Activated B cell treated with CpG ODN at 0.5 μM for 24 hours (primary cell): Measurements from ENCODE around the gene TMEM125. TPM values are rescaled to one million over a fixed set of nuclear protein-coding genes. Genes with fewer than 3 reads are reported as not detected.

Experiments used
- ATAC-seq: fragments of 200-7000 bp; cut with Tn5 transposase; one replicate; pipeline ENCODE4 v1.10.0; 2021; ENCODE audit warnings: low read depth, mild to moderate bottlenecking, moderate library complexity
- CTCF ChIA-PET: fragments of 350-600 bp; sonication (Branson Sonifier 250); formaldehyde crosslinking; loops from one replicate; lab custom pipeline; 2021; ENCODE audit warnings: antibody characterized with exemption; lab: Charles Lee
- POLR2A ChIA-PET: fragments of 350-600 bp; sonication (Branson Sonifier 250); formaldehyde crosslinking; loops from one replicate; lab custom pipeline; 2021; ENCODE audit warnings: antibody characterized with exemption; lab: Charles Lee
- DNase-seq: peaks from one replicate; pipeline ENCODE4 v3.0.0; 2022
- H3K27ac Mint-ChIP-seq: one replicate; pipeline ENCODE4 v1.8.0; 2020; ENCODE audit warnings: mixed read lengths
- H3K27me3 Mint-ChIP-seq: one replicate; pipeline ENCODE4 v1.8.0; 2021; ENCODE audit warnings: mixed read lengths
- H3K36me3 Mint-ChIP-seq: one replicate; pipeline ENCODE4 v1.8.0; 2021; ENCODE audit warnings: low read depth, mixed read lengths
- H3K4me1 Mint-ChIP-seq: one replicate; pipeline ENCODE4 v1.8.0; 2021; ENCODE audit warnings: mixed read lengths
- H3K4me3 Mint-ChIP-seq: one replicate; pipeline ENCODE4 v1.8.0; 2020; ENCODE audit warnings: mild to moderate bottlenecking, mixed read lengths
- H3K9me3 Mint-ChIP-seq: one replicate; pipeline ENCODE4 v1.8.0; 2020; ENCODE audit warnings: mixed read lengths
- intact Hi-C: fragments of 100-400 bp; cut with micrococcal nuclease; formaldehyde crosslinking; loops from one replicate; pipeline ENCODE4 v1.15.1; 2024
- total RNA-seq: library from RNA; stranded (reverse); gene quantifications from 2 replicates; pipeline ENCODE4 v1.2.3, GENCODE V29; 2022
- TF ChIP-seq, protein P1 (sequence below): fragments of 200-600 bp; IDR thresholded peaks from one replicate; pipeline ENCODE4 v1.8.0; 2022; ENCODE audit warnings: antibody characterized with exemption, mild to moderate bottlenecking

Gene TMEM125
- total RNA-seq, 1 donor from 2014 or later = not detected

DNA sequence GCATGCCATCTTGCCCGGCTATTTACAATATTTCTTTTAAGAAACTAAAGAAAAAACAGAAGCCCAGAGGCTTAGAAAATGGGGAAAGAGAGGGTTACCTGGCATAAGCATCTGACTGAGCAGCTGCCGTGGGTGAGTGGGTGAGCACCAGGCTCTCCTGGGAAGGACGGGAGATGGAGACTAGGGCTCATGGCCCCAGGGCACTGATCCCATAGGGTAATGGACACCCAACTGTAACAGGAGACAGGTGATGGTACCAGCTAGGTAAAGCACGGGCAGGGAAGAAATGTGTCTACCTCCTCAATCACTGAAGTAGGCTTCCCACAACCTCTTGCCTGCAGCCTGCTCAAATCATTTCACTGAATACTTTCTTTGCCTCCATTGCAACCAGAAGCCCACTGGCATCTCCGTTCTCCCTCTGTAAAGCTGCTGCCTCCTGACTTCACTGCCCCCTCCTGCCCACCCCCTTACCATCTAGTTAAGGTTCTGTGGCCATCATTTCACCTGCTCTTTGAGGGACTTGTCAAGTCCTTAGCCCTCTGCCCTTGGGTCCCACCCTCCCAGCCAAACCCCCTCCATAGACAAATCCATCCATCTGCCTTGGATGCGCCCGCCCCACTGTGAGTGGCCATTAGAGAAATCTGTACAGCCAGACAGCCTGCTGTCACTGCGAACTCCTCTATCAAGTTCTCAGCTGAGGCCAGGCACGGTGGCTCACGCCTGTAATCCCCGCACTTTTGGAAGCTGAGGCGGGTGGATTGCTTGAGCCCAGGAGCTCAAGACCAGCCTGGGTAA is 6.2 kb downstream of the TMEM125 start:
- TF ChIP-seq, protein P1, sequence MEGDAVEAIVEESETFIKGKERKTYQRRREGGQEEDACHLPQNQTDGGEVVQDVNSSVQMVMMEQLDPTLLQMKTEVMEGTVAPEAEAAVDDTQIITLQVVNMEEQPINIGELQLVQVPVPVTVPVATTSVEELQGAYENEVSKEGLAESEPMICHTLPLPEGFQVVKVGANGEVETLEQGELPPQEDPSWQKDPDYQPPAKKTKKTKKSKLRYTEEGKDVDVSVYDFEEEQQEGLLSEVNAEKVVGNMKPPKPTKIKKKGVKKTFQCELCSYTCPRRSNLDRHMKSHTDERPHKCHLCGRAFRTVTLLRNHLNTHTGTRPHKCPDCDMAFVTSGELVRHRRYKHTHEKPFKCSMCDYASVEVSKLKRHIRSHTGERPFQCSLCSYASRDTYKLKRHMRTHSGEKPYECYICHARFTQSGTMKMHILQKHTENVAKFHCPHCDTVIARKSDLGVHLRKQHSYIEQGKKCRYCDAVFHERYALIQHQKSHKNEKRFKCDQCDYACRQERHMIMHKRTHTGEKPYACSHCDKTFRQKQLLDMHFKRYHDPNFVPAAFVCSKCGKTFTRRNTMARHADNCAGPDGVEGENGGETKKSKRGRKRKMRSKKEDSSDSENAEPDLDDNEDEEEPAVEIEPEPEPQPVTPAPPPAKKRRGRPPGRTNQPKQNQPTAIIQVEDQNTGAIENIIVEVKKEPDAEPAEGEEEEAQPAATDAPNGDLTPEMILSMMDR = no peak
- intact Hi-C loops = no loop called here
- H3K27me3 Mint-ChIP-seq = peaks cover 14% of the 10 kb centered on the region
- H3K9me3 Mint-ChIP-seq = no peaks in the 10 kb centered on the region
- peaks cover 8% of the 10 kb centered on the region for H3K4me1 Mint-ChIP-seq
- ChIA-PET CTCF (no interaction called here), POLR2A (no interaction called here)
- no peaks in the 10 kb centered on the region for H3K36me3 Mint-ChIP-seq
- ATAC-seq (no peak), DNase-seq (no peak)
- H3K27ac Mint-ChIP-seq = no peak overlapping the region
- no peak overlapping the region for H3K4me3 Mint-ChIP-seq

DNA sequence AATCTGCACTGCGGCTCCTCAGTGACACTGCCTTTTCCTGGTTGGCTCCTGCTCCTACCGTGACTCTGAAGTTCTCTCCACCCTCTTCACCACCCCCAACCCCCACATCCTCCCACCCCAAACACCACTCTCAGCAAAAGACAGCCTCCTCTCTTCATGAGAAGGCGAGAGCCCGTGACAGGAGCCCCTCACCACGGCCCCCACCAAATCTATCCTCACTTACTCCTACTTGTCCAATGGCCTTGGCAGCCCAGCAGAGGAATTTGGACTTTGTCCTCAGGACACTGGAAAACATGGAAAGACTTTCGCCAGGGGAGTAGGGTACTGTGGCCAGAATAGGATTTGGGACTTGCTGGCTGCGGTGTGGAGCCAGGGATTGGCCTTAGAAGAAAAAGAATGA is 6.9 kb downstream of the TMEM125 start:
- Mint-ChIP-seq H3K4me3 (no peak overlapping the region), H3K36me3 (no peaks in the 10 kb centered on the region)

DNA sequence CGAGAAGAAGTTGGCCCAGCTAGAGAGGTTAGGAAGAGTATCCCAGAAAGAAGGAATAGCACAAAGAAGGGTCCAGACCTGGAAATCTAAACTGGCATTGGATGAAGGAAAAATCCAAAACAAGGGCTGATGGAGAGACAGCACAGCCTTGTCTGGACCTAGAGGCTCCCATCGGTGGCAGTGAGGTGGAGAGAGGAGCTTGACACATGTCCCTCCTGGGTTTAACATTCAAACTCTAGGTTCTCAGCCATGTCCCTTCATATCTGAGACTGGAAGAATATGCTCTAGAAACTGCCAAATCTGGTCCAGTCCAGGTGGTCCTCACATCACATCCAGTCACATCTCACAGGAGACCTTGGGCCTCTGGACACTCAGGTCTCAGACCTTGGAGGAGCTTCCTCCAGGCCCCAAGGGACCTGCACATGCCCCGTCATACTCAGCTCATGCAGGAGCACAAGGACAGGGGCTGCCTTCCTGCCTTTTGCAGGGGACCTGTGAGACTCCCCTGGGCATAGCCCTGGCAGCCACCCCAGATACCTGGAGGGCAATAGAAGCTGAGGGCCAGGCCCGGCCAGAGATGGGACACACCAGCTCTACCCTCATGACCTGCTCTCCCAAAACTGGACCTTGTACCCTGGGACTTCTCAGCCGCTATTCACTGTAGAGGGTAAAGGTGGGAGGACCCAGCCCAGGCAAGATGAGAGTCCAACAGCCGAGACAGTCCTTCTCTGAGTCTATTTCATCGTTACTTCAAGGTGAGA is 7.5 kb downstream of the TMEM125 start:
- Mint-ChIP-seq H3K9me3 (no peaks in the 10 kb centered on the region), H3K36me3 (no peaks in the 10 kb centered on the region), H3K27me3 (peaks cover 8% of the 10 kb centered on the region), H3K4me1 (peaks cover 6% of the 10 kb centered on the region), H3K27ac (no peak overlapping the region), H3K4me3 (no peak overlapping the region)
- POLR2A ChIA-PET = no interaction called here
- TF ChIP-seq, protein P1 = no peak
- ATAC-seq (no peak), DNase-seq (no peak)
- intact Hi-C loops = no loop called here
- CTCF ChIA-PET = no interaction called here

More for the DNA sequence above, 6.9 kb downstream of the TMEM125 start:
- POLR2A ChIA-PET = no interaction called here
- Mint-ChIP-seq H3K27me3 (peaks cover 10% of the 10 kb centered on the region), H3K27ac (no peak overlapping the region), H3K4me1 (peaks cover 6% of the 10 kb centered on the region), H3K9me3 (no peaks in the 10 kb centered on the region)
- ATAC-seq = no peak
- TF ChIP-seq, protein P1 = no peak
- no peak for DNase-seq
- CTCF ChIA-PET = no interaction called here
- intact Hi-C loops = no loop called here

DNA sequence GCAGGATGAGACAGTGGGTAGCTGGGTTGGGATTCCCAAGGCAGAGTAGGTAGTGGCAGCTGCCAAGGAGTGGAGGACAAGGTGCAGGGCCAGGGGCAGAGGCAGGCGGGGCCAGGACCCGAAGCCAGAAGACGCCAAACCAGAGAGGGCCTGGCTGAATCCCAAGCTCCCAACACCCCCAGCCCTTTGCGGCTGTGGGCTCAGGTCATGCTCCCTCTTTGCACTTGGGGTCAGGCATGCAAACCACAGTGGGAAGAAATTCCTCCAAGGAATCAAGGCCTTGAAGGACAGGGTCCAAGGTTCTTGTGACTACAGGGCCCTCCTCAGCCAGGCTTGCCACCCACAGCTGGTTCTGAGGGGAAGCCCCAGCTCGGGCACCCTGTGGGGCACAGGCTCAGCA is 9.4 kb downstream of the TMEM125 start:
- DNase-seq (no peak), ATAC-seq (no peak)
- Mint-ChIP-seq H3K36me3 (no peaks in the 10 kb centered on the region), H3K4me3 (no peak overlapping the region), H3K27me3 (peaks cover 8% of the 10 kb centered on the region), H3K9me3 (no peaks in the 10 kb centered on the region), H3K4me1 (peaks cover 6% of the 10 kb centered on the region), H3K27ac (no peak overlapping the region)
- POLR2A ChIA-PET = no interaction called here
- intact Hi-C loops = no loop called here
- CTCF ChIA-PET = no interaction called here
- TF ChIP-seq, protein P1 = no peak

DNA sequence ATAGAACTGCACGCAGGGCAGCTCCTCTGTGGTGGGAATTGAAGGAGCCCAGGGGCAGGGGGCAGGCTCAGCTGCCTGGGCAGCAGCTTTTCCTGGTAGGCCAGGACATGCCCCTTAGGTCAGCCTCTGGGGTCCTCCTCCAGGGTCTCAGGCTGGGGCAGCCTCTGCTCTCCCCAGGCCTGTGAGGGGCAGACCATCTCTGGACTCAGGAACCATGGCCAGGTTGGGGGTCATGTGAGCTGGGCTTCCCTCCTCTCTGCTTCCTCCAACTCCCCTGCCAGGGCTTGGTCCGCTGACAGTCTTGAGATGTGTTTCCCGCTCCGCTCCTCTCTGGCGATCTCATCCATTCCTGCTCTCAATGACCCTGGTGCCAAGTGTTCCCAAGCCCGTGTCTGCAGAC is 9.9 kb downstream of the TMEM125 start:
- Mint-ChIP-seq H3K9me3 (no peaks in the 10 kb centered on the region), H3K36me3 (no peaks in the 10 kb centered on the region), H3K4me3 (no peak overlapping the region), H3K27me3 (peaks cover 8% of the 10 kb centered on the region), H3K27ac (no peak overlapping the region), H3K4me1 (peaks cover 2% of the 10 kb centered on the region)
- CTCF ChIA-PET = no interaction called here
- TF ChIP-seq, protein P1 = no peak
- ATAC-seq (no peak), DNase-seq (no peak)
- intact Hi-C loops = no loop called here
- POLR2A ChIA-PET = no interaction called here
